ENCODE measurements around the gene AUTS2.

DNA sequence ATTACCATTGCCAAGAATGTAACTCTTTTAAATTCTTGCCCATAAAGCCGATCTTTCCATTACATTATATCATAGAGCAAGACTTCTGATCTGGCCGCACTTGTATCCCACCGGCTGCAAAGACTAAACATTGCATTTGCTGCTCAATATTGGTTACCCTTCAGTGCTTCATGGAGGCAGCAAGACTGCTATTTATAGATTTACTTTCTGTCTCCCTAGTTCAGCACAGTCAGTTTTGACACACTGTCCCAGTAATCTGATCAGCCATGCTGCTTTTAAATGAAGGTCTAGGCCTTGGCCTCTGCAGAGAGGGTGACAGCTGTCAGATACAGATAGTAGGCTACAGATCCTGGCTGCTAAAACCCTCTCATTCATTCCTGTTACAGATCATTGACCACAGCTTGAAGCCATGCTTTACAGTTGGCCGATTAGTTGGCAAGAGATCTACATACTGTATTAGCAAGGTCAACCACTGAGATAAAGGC, 971.1 kb downstream of the AUTS2 start:
- TF ChIP-seq, protein P1, sequence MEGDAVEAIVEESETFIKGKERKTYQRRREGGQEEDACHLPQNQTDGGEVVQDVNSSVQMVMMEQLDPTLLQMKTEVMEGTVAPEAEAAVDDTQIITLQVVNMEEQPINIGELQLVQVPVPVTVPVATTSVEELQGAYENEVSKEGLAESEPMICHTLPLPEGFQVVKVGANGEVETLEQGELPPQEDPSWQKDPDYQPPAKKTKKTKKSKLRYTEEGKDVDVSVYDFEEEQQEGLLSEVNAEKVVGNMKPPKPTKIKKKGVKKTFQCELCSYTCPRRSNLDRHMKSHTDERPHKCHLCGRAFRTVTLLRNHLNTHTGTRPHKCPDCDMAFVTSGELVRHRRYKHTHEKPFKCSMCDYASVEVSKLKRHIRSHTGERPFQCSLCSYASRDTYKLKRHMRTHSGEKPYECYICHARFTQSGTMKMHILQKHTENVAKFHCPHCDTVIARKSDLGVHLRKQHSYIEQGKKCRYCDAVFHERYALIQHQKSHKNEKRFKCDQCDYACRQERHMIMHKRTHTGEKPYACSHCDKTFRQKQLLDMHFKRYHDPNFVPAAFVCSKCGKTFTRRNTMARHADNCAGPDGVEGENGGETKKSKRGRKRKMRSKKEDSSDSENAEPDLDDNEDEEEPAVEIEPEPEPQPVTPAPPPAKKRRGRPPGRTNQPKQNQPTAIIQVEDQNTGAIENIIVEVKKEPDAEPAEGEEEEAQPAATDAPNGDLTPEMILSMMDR (IDR thresholded peaks at IDR 0.05; ENCODE audit: insufficient read depth, low read length, poor library complexity, severe bottlenecking): no peak
- no peak for TF ChIP-seq EZH2phosphoT487 (conservative IDR thresholded peaks at IDR 0.05; ENCODE audit: low read length)

Data from SU-DHL-6 (cell line).